H1 (cell line): ENCODE data around the gene CCR3. TPM values are rescaled to one million over a fixed set of nuclear protein-coding genes. Genes with fewer than 3 reads are reported as not detected.

Source experiments
- CTCF ChIA-PET: fragments of 300-600 bp; sonication (Branson Sonifier 250); formaldehyde crosslinking; loops from one replicate; lab custom pipeline; 2021; ENCODE audit not compliant: partially characterized antibody; lab: Charles Lee
- POLR2A ChIA-PET: fragments of 300-600 bp; sonication (Branson Sonifier 250); formaldehyde crosslinking; loops from one replicate; lab custom pipeline; 2021; ENCODE audit warnings: inconsistent platforms; ENCODE audit not compliant: partially characterized antibody; lab: Charles Lee
- DNase-seq, 2 experiments: peaks; one replicate each; pipeline versions ENCODE4 v3.0.0 to v3.0.0-alpha.2; 2010 to 2022; ENCODE audit warnings: low spot score in 2 of 2, low read depth in 1 of 2, mixed read lengths in 1 of 2
- FAIRE-seq: peaks from 2 replicates; lab custom pipeline; 2011; peaks lifted over from hg19 to GRCh38; lab: Jason Lieb, UNC
- H2AFZ ChIP-seq: 2 replicates; pipeline ENCODE4 v1.8.1; 2012; ENCODE audit warnings: low read length, inconsistent platforms
- H2AK5ac ChIP-seq: 2 replicates; pipeline ENCODE4 v1.6.1; 2013; ENCODE audit warnings: low read depth, low read length
- H2BK120ac ChIP-seq: replicated peaks from 2 replicates; pipeline ENCODE3; 2013; ENCODE audit warnings: low read depth, low read length, inconsistent platforms
- H2BK12ac ChIP-seq: 2 replicates; pipeline ENCODE4 v1.6.1; 2013; ENCODE audit warnings: low read depth, low read length
- H2BK15ac ChIP-seq: 2 replicates; pipeline ENCODE4 v1.6.1; 2013; ENCODE audit warnings: low read length
- H2BK20ac ChIP-seq: 2 replicates; pipeline ENCODE4 v1.6.1; 2013; ENCODE audit warnings: low read length
- H2BK5ac ChIP-seq: 2 replicates; pipeline ENCODE4 v1.6.1; 2013; ENCODE audit warnings: low read depth, low read length
- H3K14ac ChIP-seq: 2 replicates; pipeline ENCODE4 v1.6.1; 2013; ENCODE audit warnings: inconsistent platforms; ENCODE audit not compliant: insufficient read length
- H3K18ac ChIP-seq: 2 replicates; pipeline ENCODE4 v1.6.1; 2013; ENCODE audit warnings: low read length; ENCODE audit errors: extremely low read depth
- H3K23ac ChIP-seq: 2 replicates; pipeline ENCODE4 v1.6.1; 2013; ENCODE audit warnings: inconsistent platforms; ENCODE audit not compliant: insufficient read length
- H3K23me2 ChIP-seq: 2 replicates; pipeline ENCODE4 v1.6.1; 2013; ENCODE audit warnings: low read depth, low read length
- H3K27ac ChIP-seq: 2 replicates; pipeline ENCODE4 v1.6.1; 2011; ENCODE audit warnings: low read depth, low read length, inconsistent platforms
- H3K27me3 ChIP-seq, 4 experiments: replicated peaks in 1 of 4; 1 replicate in 1 of 4; 2 replicates in 3 of 4; pipeline versions ENCODE4 v1.6.1 to v1.8.1; 2011 to 2013; ENCODE audit warnings: low read length in 3 of 4, mild to moderate bottlenecking in 3 of 4, inconsistent platforms in 2 of 4, mixed read lengths in 2 of 4, moderate library complexity in 1 of 4; ENCODE audit not compliant: control insufficient read depth in 3 of 4, insufficient read depth in 3 of 4; ENCODE audit errors: extremely low read depth in 1 of 4
- H3K36me3 ChIP-seq, 4 experiments: 2 replicates each; pipeline versions ENCODE4 v1.6.1 to v1.8.1; 2011 to 2013; ENCODE audit warnings: mild to moderate bottlenecking in 4 of 4, low read length in 3 of 4, moderate library complexity in 2 of 4, control low read depth in 1 of 4, inconsistent platforms in 1 of 4; ENCODE audit not compliant: insufficient read depth in 4 of 4, control insufficient read depth in 2 of 4
- H3K4ac ChIP-seq: replicated peaks from 2 replicates; pipeline ENCODE3; 2013; ENCODE audit warnings: low read length, low read depth, mixed read lengths, inconsistent platforms; ENCODE audit not compliant: insufficient read length
- H3K4me1 ChIP-seq, 4 experiments: replicated peaks in 1 of 4; 1 replicate in 1 of 4; 2 replicates in 3 of 4; pipeline versions ENCODE4 v1.6.1 to v1.8.1; 2011 to 2013; ENCODE audit warnings: low read length in 3 of 4, inconsistent platforms in 2 of 4, mixed read lengths in 1 of 4; ENCODE audit not compliant: insufficient read depth in 4 of 4, control insufficient read depth in 3 of 4
- H3K4me2 ChIP-seq, 2 experiments: 2 replicates each; pipeline versions ENCODE4 v1.6.1 to v1.8.1; 2011 to 2013; ENCODE audit warnings: low read depth in 2 of 2, low read length in 2 of 2, control low read depth in 1 of 2, inconsistent platforms in 1 of 2, mild to moderate bottlenecking in 1 of 2; ENCODE audit not compliant: insufficient read depth in 1 of 2
- H3K4me3 ChIP-seq, 4 experiments: fragments of 200-600, 300-600 bp in 1 of 4; sonication (generic), shearing (Covaris generic), sonication (Bioruptor Twin) in 1 of 4; 2 replicates each; pipeline versions ENCODE4 v1.5.1 to v1.8.1; 2011 to 2016; ENCODE audit warnings: low read length in 4 of 4, low read depth in 3 of 4, control low read depth in 2 of 4, inconsistent platforms in 2 of 4, mild to moderate bottlenecking in 2 of 4, mixed read lengths in 1 of 4, moderate library complexity in 1 of 4; ENCODE audit not compliant: insufficient read depth in 2 of 4; ENCODE audit errors: extremely low read depth in 1 of 4
- H3K56ac ChIP-seq: replicated peaks from 2 replicates; pipeline ENCODE3; 2013; ENCODE audit warnings: low read depth, mild to moderate bottlenecking, mixed read lengths, low read length, inconsistent platforms; ENCODE audit not compliant: insufficient read length
- H3K79me1 ChIP-seq: 2 replicates; pipeline ENCODE4 v1.6.1; 2013; ENCODE audit warnings: low read depth, low read length, control low read depth
- H3K79me2 ChIP-seq, 2 experiments: 2 replicates each; pipeline versions ENCODE4 v1.6.1 to v1.8.1; 2012 to 2013; ENCODE audit warnings: low read length in 2 of 2, mild to moderate bottlenecking in 2 of 2, inconsistent platforms in 1 of 2; ENCODE audit not compliant: insufficient read depth in 2 of 2, control insufficient read depth in 1 of 2
- H3K9ac ChIP-seq, 4 experiments: replicated peaks in 1 of 4; 1 replicate in 1 of 4; 2 replicates in 3 of 4; pipeline versions ENCODE4 v1.6.1 to v1.8.1; 2011 to 2013; ENCODE audit warnings: low read depth in 3 of 4, low read length in 3 of 4, control low read depth in 2 of 4, mild to moderate bottlenecking in 2 of 4, moderate library complexity in 2 of 4, inconsistent platforms in 1 of 4; ENCODE audit errors: extremely low read depth in 1 of 4
- H3K9me3 ChIP-seq, 2 experiments: 2 replicates each; pipeline versions ENCODE4 v1.6.1 to v1.8.1; 2012 to 2013; ENCODE audit warnings: mild to moderate bottlenecking in 2 of 2, moderate library complexity in 2 of 2, control low read depth in 1 of 2, inconsistent platforms in 1 of 2, low read depth in 1 of 2, low read length in 1 of 2, mixed read lengths in 1 of 2; ENCODE audit not compliant: insufficient read depth in 2 of 2
- H4K20me1 ChIP-seq, 2 experiments: replicated peaks in 1 of 2; 2 replicates each; pipeline versions ENCODE3 to v1.8.1; 2011 to 2013; ENCODE audit warnings: inconsistent platforms in 2 of 2, low read length in 2 of 2, mild to moderate bottlenecking in 1 of 2; ENCODE audit not compliant: insufficient read depth in 2 of 2, control insufficient read depth in 1 of 2
- H4K5ac ChIP-seq: 2 replicates; pipeline ENCODE4 v1.6.1; 2013; ENCODE audit warnings: low read length, low read depth, mixed read lengths, inconsistent platforms; ENCODE audit not compliant: insufficient read length
- H4K8ac ChIP-seq: 2 replicates; pipeline ENCODE4 v1.8.0; 2013; ENCODE audit warnings: mild to moderate bottlenecking, moderate library complexity, low read length, inconsistent platforms; ENCODE audit not compliant: insufficient read depth; ENCODE audit errors: extremely low read depth
- H4K91ac ChIP-seq: replicated peaks from 2 replicates; pipeline ENCODE3; 2013; ENCODE audit warnings: low read length, mixed read lengths, inconsistent platforms; ENCODE audit not compliant: insufficient read length
- BCL11A ChIP-seq, 2 experiments: IDR thresholded peaks; one replicate each; pipeline ENCODE4 v1.6.1; 2011; ENCODE audit warnings: low read depth in 2 of 2, low read length in 2 of 2, mild to moderate bottlenecking in 2 of 2
- POLR2AphosphoS5 ChIP-seq: IDR thresholded peaks from 2 replicates; pipeline ENCODE4 v1.6.1; 2011; ENCODE audit warnings: low read depth, low read length
- USF2 ChIP-seq: IDR thresholded peaks from 2 replicates; pipeline ENCODE4 v1.6.1; 2011; ENCODE audit warnings: low read length, improper control_type of control experiment
- WGBS, 2 experiments: shearing (Covaris generic) in 1 of 2; methylation state at CpG; one replicate each; pipeline versions ENCODE4 v1.1.6 to v1.1.7; 2013 to 2015; ENCODE audit warnings: low lambda C conversion rate in 2 of 2, mixed read lengths in 2 of 2, inconsistent platforms in 1 of 2, low coverage in 1 of 2, missing lambda C conversion rate in 1 of 2; ENCODE audit not compliant: insufficient replicate concordance in 2 of 2, insufficient coverage in 1 of 2, insufficient read length in 1 of 2; ENCODE audit errors: extremely low coverage in 1 of 2, missing lambda C conversion rate in 1 of 2; 5-methylcytosine and 5-hydroxymethylcytosine counted together
- polyA plus RNA-seq, 7 experiments: library from polyadenylated mRNA; depleted of rRNA in 3 of 7; stranded (reverse) in 5 of 7; unstranded in 2 of 7; fragments of >200 nt in 5 of 7; fragments of 200-250 nt in 2 of 7; gene quantifications; 1 replicate in 5 of 7; 2 replicates in 1 of 7; 4 replicates in 1 of 7; pipeline versions ENCODE4 v1.2.1 to v1.2.3, GENCODE V29; 2011 to 2013; ENCODE audit warnings: missing spikeins in 2 of 7, mixed read lengths in 2 of 7
- total RNA-seq: library from RNA; stranded (reverse); fragmentation: NEBNext Ultra II Directional; extraction: Animal tissue kit (Norgen Biotek cat#: 25700); gene quantifications from 2 replicates; pipeline ENCODE4 v1.2.1, GENCODE V29; 2021

The CCR3 gene
- total and polyA plus RNA-seq, 2 of the 8 experiments (the other 6 are each of a cell fraction or from before 2014, with no cell fraction given): not detected

DNA sequence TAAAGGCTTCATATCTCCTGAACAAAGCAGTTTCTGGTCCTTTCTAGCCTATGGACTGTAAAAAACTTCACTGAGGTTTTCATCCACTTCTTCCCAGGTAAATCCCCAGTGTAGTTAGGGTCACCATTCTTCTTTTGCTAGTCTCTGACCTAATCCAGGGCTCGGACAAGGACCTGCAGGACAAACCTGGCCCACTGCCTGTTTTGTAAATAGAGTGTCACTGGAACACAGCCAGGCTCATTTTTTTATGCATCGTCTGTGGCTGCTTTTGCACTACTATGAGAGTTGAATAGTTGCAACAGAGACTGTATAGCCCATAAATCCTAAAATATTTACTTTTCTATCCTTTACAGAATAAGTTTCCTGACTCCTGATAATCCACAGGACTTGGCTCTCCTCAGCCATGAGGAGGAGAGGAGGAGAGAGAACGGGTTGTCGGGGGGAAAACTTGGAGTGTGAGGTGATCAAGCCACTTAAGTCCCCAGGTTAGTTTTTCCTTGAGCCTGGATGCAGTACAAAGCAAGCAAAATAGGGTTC lies 29.0 kb downstream of the CCR3 start:
- DNase-seq: no peak
- Histone ChIP-seq H3K36me3 (no peaks in the 10 kb centered on the region), H3K14ac (no peak overlapping the region), H3K56ac (no peak overlapping the region), H3K4me2 (no peak overlapping the region), H3K27ac (no peak overlapping the region), H2BK5ac (no peak overlapping the region), H3K23me2 (no peaks in the 10 kb centered on the region), H2BK15ac (no peak overlapping the region), H3K9me3 (no peaks in the 10 kb centered on the region; a peak in 1 of 4 replicates), H2AK5ac (no peak overlapping the region), H3K4me3 (no peak overlapping the region), H3K4ac (no peak overlapping the region), H2BK120ac (no peak overlapping the region), H3K27me3 (no peaks in the 10 kb centered on the region), H4K5ac (no peak overlapping the region), H3K4me1 (no peaks in the 10 kb centered on the region), H3K79me2 (no peaks in the 10 kb centered on the region), H3K79me1 (no peaks in the 10 kb centered on the region), H3K18ac (no peak overlapping the region), H4K20me1 (no peaks in the 10 kb centered on the region), H3K9ac (no peak overlapping the region), H3K23ac (no peak overlapping the region), H2BK12ac (no peak overlapping the region), H2BK20ac (no peak overlapping the region), H2AFZ (no peak overlapping the region), H4K91ac (no peak overlapping the region), H4K8ac (no peak overlapping the region)
- ChIA-PET POLR2A (no interaction called here), CTCF (no interaction called here)
- 84% methylated on average over 4 of the region's 4 CpGs; no CpG with 5 or more reads in 1 of the 2 experiments for WGBS, 2 experiments
- FAIRE-seq: no peak
- no peak for TF ChIP-seq BCL11A (IDR thresholded peaks at IDR 0.05; ENCODE audit: low read depth in 2 of 2, low read length in 2 of 2)
- no peak for TF ChIP-seq POLR2AphosphoS5
- no peak for TF ChIP-seq USF2
